ENCODE results near the gene ZNF813.
"Not testable (repeated sequence)": the region's sequence is repeated elsewhere in the genome, so short reads cannot be mapped to it uniquely, and the experiment has no call there.

The ZNF813 gene

GRCh38 chr19:53485046-53486004 is 17.8 kb downstream of the ZNF813 start:
- DNase-seq: no peak

- DNase-seq: no peak
Observed at GRCh38 chr19:53492153-53492552, 24.6 kb downstream of the ZNF813 start.

- DNase-seq: not testable (repeated sequence)
Observed at GRCh38 chr19:53497311-53498023, 29.9 kb downstream of the ZNF813 start.

- DNase-seq: not testable (repeated sequence)
Observed at GRCh38 chr19:53498024-53498395, 30.5 kb downstream of the ZNF813 start.

- not testable (repeated sequence) for DNase-seq
Observed at GRCh38 chr19:53503151-53503550, 35.6 kb downstream of the ZNF813 start.

GRCh38 chr19:53503671-53504364 is 36.3 kb downstream of the ZNF813 start:
- DNase-seq: not testable (repeated sequence)

- DNase-seq: not testable (repeated sequence)
Observed at GRCh38 chr19:53504365-53504703, 36.8 kb downstream of the ZNF813 start.

- DNase-seq: no peak
Observed at GRCh38 chr19:53504885-53505284, 37.4 kb downstream of the ZNF813 start.

GRCh38 chr19:53506728-53507127 is 39.2 kb downstream of the ZNF813 start:
- no peak for DNase-seq

GRCh38 chr19:53507523-53508442 is 40.2 kb downstream of the ZNF813 start:
- no peak for DNase-seq

- no peak for DNase-seq
Observed at GRCh38 chr19:53509443-53509842, 41.9 kb downstream of the ZNF813 start.

- DNase-seq: no peak
Observed at GRCh38 chr19:53509845-53510244, 42.3 kb downstream of the ZNF813 start.

GRCh38 chr19:53511357-53511756 is 43.8 kb downstream of the ZNF813 start:
- no peak for DNase-seq

- DNase-seq: peak; percentile 42
Observed at GRCh38 chr19:53511933-53512374, 44.4 kb downstream of the ZNF813 start.

- not testable (repeated sequence) for DNase-seq
Observed at GRCh38 chr19:53515047-53515446, 47.5 kb downstream of the ZNF813 start.

- DNase-seq: no peak
Observed at GRCh38 chr19:53517114-53517741, 49.7 kb downstream of the ZNF813 start.

GRCh38 chr19:53518121-53518520 is 50.6 kb downstream of the ZNF813 start:
- DNase-seq: no peak

- no peak for DNase-seq
Observed at GRCh38 chr19:53518716-53519115, 51.2 kb downstream of the ZNF813 start.

- DNase-seq: no peak
Observed at GRCh38 chr19:53519446-53519845, 51.9 kb downstream of the ZNF813 start.

- DNase-seq: no peak
Observed at GRCh38 chr19:53520163-53520546, 52.6 kb downstream of the ZNF813 start.

Data from fibroblast of skin of back (primary cell).